Retinal pigment epithelial cell (primary cell): ENCODE measurements around the gene TMX1.

Experiments
- DNase-seq: peaks from one replicate; pipeline ENCODE4 v3.0.0-alpha.2; 2010; ENCODE audit warnings: low read depth
- H3K4me3 ChIP-seq: 2 replicates; pipeline ENCODE4 v1.5.1; 2011; ENCODE audit warnings: mild to moderate bottlenecking, low read length, control low read depth, moderate library complexity
- TF ChIP-seq, protein P1 (sequence below): conservative IDR thresholded peaks from 2 replicates; pipeline ENCODE4 v1.5.1; 2011; ENCODE audit warnings: low read depth, low read length, control low read depth, inconsistent platforms

Gene TMX1

GRCh38 chr14:51283402-51284085, 43.5 kb downstream of the TMX1 start:
- peak; percentile 68 for DNase-seq
- TF ChIP-seq, protein P1, sequence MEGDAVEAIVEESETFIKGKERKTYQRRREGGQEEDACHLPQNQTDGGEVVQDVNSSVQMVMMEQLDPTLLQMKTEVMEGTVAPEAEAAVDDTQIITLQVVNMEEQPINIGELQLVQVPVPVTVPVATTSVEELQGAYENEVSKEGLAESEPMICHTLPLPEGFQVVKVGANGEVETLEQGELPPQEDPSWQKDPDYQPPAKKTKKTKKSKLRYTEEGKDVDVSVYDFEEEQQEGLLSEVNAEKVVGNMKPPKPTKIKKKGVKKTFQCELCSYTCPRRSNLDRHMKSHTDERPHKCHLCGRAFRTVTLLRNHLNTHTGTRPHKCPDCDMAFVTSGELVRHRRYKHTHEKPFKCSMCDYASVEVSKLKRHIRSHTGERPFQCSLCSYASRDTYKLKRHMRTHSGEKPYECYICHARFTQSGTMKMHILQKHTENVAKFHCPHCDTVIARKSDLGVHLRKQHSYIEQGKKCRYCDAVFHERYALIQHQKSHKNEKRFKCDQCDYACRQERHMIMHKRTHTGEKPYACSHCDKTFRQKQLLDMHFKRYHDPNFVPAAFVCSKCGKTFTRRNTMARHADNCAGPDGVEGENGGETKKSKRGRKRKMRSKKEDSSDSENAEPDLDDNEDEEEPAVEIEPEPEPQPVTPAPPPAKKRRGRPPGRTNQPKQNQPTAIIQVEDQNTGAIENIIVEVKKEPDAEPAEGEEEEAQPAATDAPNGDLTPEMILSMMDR: peak; percentile 71

DNA sequence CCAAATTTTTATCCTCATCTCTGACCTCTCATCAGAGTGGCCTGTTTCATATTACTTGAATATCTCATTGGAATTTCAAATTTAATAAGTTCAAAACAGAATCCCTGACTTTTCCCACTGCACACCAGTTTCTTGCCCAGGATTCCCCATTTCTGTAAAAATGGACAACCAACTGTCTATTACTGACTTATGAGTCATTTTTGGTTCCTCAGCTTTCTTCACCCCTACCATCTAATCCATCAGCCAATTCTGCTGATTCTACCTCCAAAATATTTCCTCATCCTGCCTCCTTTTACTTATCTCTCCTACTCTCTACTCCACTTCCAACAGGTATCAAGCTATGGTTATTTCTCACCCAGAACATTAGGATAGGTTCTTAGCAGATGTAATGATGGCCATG, 44.2 kb downstream of the TMX1 start:
- DNase-seq: no peak
- TF ChIP-seq, protein P1: no peak
- no peak overlapping the region for H3K4me3 ChIP-seq

More at GRCh38 chr14:51283402-51284085, 43.5 kb downstream of the TMX1 start:
- no peak overlapping the region for H3K4me3 ChIP-seq

DNA sequence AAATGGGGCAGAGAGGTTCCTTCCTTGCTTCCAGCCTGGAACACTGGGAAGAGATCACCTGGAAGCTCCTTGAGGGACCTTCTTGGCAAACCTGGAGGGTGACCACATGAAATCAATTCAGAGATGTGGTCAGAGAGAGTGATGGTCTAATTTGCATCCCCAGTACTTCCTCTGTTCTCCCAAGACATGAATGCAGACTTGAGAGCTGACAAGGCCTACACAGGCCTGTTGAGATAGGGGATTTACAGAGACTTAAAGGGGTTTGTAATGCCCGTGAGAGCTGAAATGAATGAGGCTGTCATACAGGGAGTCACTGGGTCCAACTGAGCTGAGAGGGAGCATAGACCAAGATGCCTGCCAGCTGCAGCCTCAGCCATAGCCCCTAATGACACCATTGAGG, 45.1 kb downstream of the TMX1 start:
- no peak for DNase-seq
- TF ChIP-seq, protein P1: no peak
- no peak overlapping the region for H3K4me3 ChIP-seq

- DNase-seq: no peak
- no peak overlapping the region for H3K4me3 ChIP-seq
- TF ChIP-seq, protein P1: no peak
Observed at GRCh38 chr14:51289169-51289568, 49.1 kb downstream of the TMX1 start.

DNA sequence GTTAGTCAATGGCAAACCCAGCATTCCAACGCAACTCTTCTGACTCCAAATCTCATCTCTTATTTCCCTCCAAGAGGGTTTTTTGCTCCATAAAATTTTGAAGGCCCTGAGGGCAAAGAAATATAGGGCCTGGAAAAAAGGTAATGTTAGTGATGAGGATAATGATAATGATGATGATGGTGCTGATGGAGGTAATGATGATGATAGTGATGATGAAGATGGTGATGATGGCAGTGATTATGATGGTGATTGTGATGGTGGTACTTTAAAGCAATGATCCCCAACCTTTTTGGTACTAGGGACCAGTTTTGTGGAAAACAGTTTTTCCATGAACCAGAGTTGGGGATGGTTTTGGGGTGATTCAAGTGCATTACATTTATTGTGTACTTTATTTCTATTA, 50.1 kb downstream of the TMX1 start:
- no peak for DNase-seq
- H3K4me3 ChIP-seq: no peak overlapping the region
- TF ChIP-seq, protein P1: no peak

- TF ChIP-seq, protein P1: no peak
- no peak overlapping the region for H3K4me3 ChIP-seq
- no peak for DNase-seq
Observed at GRCh38 chr14:51291016-51291415, 51.0 kb downstream of the TMX1 start.

- no peak for DNase-seq
- TF ChIP-seq, protein P1: no peak
- H3K4me3 ChIP-seq: no peak overlapping the region
Observed at GRCh38 chr14:51293149-51293911, 53.3 kb downstream of the TMX1 start.
